ENCODE data around the gene MKX. TPM values are rescaled to one million over a fixed set of nuclear protein-coding genes. Genes with fewer than 3 reads are reported as not detected.

The MKX gene
- polyA plus RNA-seq, 3 donors = not detected

GRCh38 chr10:27742195-27743011 lies 3.2 kb downstream of the MKX start:
- TF ChIP-seq CTCF (IDR thresholded peaks at IDR 0.05) = peak; percentile 86
- peaks cover 53 to 58% of the 10 kb centered on the region in 2 donors for H3K4me1 ChIP-seq (ENCODE audit: control insufficient read depth in 1 of 2, insufficient read depth in 2 of 2, low read length in 2 of 2)
- H2AFZ ChIP-seq (ENCODE audit: insufficient read depth, low read depth, low read length, poor library complexity, severe bottlenecking) = peak overlapping the region; percentile 88
- no peaks in the 10 kb centered on the region for H3K79me2 ChIP-seq (ENCODE audit: insufficient read depth, low read length)
- DNase-seq = peak; percentile 44 to 58 (median 47)
- peak overlapping the region; percentile 45 for H3K9ac ChIP-seq (ENCODE audit: insufficient read depth, low read length, poor library complexity, severe bottlenecking)
- peaks cover 69 to 90% of the 10 kb centered on the region in 2 donors for H3K27me3 ChIP-seq (ENCODE audit: control insufficient read depth in 2 of 2, insufficient read depth in 2 of 2, low read length in 2 of 2)
- H3K9me3 Mint-ChIP-seq = peaks cover 0 to 26% (median 14%) of the 10 kb centered on the region in 7 donors
- WGBS (ENCODE audit: insufficient coverage) = under 1% methylated on average over 75 of the region's 75 CpGs
- peak overlapping the region; percentile 51 to 87 (median 65) for H3K4me3 ChIP-seq (replicated peaks in 1 of 3; ENCODE audit: low read depth in 2 of 3, low read length in 3 of 3)
- no peak overlapping the region for H3K27ac Mint-ChIP-seq
- no peaks in the 10 kb centered on the region for H4K20me1 ChIP-seq (ENCODE audit: insufficient read depth, low read length)
- H3K36me3 ChIP-seq (replicated peaks in 1 of 2; ENCODE audit: control insufficient read depth in 1 of 2, insufficient read depth in 2 of 2, low read length in 2 of 2) = no peaks in the 10 kb centered on the region
- H3K4me3 Mint-ChIP-seq = peak overlapping the region; percentile 93 to 96
- H3K27ac ChIP-seq (ENCODE audit: low read depth in 1 of 2, low read length in 2 of 2) = no peak overlapping the region
- peak overlapping the region; percentile 98 for H3K4me2 ChIP-seq (replicated peaks; ENCODE audit: extremely low read depth, low read length, poor library complexity, severe bottlenecking)
- peaks cover 0 to 16% of the 10 kb centered on the region in 2 donors for H3K36me3 Mint-ChIP-seq
- peaks cover 63 to 83% (median 69%) of the 10 kb centered on the region in 3 donors for H3K27me3 Mint-ChIP-seq (ENCODE audit: low read depth in 3 of 3)
- H3K9me3 ChIP-seq (replicated peaks in 1 of 2; ENCODE audit: control insufficient read depth in 1 of 2, insufficient read depth in 1 of 2, low read length in 2 of 2) = peaks cover 0 to 43% of the 10 kb centered on the region in 2 donors
- H3K4me1 Mint-ChIP-seq = peaks cover 50% of the 10 kb centered on the region
- intact Hi-C loops (cut with micrococcal nuclease) = loop anchor here (10.0 kb wide), 2 partner anchors 642 to 652 kb away; no protein-coding TSS in a partner anchor

DNA sequence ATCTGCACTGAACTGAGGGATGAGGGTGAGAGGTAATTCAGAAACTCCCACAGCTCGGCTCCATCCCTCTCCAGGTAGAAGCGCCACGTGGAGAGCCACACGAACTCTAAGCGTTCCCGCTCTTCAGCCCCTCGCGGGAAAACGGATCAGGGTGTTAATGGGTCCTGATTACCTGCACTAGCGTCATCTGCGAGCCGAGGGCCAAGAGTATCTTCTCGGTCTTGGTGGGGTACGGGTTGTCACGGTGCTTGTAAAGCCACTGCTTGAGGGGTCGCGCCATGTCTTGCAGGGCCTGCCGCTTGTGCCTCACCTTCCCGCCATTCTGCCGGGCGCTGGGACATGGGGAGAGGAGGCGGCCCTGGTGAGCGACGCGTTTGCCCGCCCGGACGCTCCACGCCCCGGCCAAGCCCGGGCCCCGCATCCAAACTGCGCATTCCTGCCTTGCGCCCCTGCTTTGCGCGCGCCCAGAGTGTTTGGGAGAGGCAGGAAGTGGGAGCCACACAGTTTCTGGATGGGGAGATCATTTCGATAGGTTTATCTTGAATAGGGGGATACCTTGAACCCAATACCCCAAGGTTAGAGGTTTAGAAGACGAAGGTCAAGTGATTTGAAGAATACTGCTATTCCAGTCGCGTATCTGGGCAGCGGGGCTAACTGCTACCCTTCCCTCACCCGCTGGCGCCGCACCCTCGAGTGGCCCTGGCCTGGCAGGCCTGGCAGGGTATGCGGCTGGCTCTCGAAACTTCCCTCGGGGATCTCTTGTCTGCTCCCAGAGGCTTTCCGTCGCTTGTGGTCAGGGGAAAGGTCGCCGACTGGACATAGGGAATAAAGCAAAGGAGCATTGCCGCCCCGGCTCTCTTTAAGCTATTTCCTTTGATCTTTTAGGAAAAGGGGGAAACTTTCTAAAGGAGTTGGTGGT lies 4.2 kb downstream of the MKX start:
- Mint-ChIP-seq H3K36me3 (peaks cover 0 to 16% of the 10 kb centered on the region in 2 donors), H3K4me1 (peaks cover 42% of the 10 kb centered on the region), H3K27ac (no peak overlapping the region), H3K9me3 (peaks cover 0 to 26% (median 12%) of the 10 kb centered on the region in 7 donors), H3K4me3 (peak overlapping the region; percentile 93 to 96), H3K27me3 (ENCODE audit: low read depth in 3 of 3) (peaks cover 57 to 77% (median 59%) of the 10 kb centered on the region in 3 donors)
- Histone ChIP-seq H3K4me3 (replicated peaks in 1 of 3; ENCODE audit: low read depth in 2 of 3, low read length in 3 of 3) (peak overlapping the region in 1 of 3 experiments; percentile 87), H3K27ac (ENCODE audit: low read depth in 1 of 2, low read length in 2 of 2) (no peak overlapping the region), H3K9ac (ENCODE audit: insufficient read depth, low read length, poor library complexity, severe bottlenecking) (no peak overlapping the region), H3K4me2 (replicated peaks; ENCODE audit: extremely low read depth, low read length, poor library complexity, severe bottlenecking) (peak overlapping the region; percentile 98), H3K27me3 (ENCODE audit: control insufficient read depth in 2 of 2, insufficient read depth in 2 of 2, low read length in 2 of 2) (peaks cover 64 to 88% of the 10 kb centered on the region in 2 donors), H3K9me3 (replicated peaks in 1 of 2; ENCODE audit: control insufficient read depth in 1 of 2, insufficient read depth in 1 of 2, low read length in 2 of 2) (peaks cover 0 to 37% of the 10 kb centered on the region in 2 donors), H2AFZ (ENCODE audit: insufficient read depth, low read depth, low read length, poor library complexity, severe bottlenecking) (peak overlapping the region; percentile 88), H3K79me2 (ENCODE audit: insufficient read depth, low read length) (no peaks in the 10 kb centered on the region), H4K20me1 (ENCODE audit: insufficient read depth, low read length) (no peaks in the 10 kb centered on the region), H3K4me1 (ENCODE audit: control insufficient read depth in 1 of 2, insufficient read depth in 2 of 2, low read length in 2 of 2) (peaks cover 49 to 54% of the 10 kb centered on the region in 2 donors), H3K36me3 (replicated peaks in 1 of 2; ENCODE audit: control insufficient read depth in 1 of 2, insufficient read depth in 2 of 2, low read length in 2 of 2) (no peaks in the 10 kb centered on the region)
- intact Hi-C loops (cut with micrococcal nuclease) = loop anchor here (10.0 kb wide), 2 partner anchors 643 to 653 kb away; no protein-coding TSS in a partner anchor
- 11% methylated on average over 43 of the region's 55 CpGs for whole genome bisulfite sequencing (ENCODE audit: insufficient coverage)
- TF ChIP-seq CTCF (IDR thresholded peaks at IDR 0.05) = no peak
- DNase-seq = no peak
